GM19438 (cell line): Measurements from ENCODE around the gene NUTF2.
A peak's percentile ranks its signal among the peaks of the same experiment; 100 is the strongest.
"Not testable (repeated sequence)": the region's sequence is repeated elsewhere in the genome, so short reads cannot be mapped to it uniquely, and the experiment has no call there.

Experiments used
- ATAC-seq: cut with Tn5 transposase; IDR thresholded peaks from one replicate; pipeline ENCODE4 v1.9.1; 2021; ENCODE audit warnings: low read depth; ENCODE audit not compliant: unreplicated experiment

NUTF2 gene

DNA sequence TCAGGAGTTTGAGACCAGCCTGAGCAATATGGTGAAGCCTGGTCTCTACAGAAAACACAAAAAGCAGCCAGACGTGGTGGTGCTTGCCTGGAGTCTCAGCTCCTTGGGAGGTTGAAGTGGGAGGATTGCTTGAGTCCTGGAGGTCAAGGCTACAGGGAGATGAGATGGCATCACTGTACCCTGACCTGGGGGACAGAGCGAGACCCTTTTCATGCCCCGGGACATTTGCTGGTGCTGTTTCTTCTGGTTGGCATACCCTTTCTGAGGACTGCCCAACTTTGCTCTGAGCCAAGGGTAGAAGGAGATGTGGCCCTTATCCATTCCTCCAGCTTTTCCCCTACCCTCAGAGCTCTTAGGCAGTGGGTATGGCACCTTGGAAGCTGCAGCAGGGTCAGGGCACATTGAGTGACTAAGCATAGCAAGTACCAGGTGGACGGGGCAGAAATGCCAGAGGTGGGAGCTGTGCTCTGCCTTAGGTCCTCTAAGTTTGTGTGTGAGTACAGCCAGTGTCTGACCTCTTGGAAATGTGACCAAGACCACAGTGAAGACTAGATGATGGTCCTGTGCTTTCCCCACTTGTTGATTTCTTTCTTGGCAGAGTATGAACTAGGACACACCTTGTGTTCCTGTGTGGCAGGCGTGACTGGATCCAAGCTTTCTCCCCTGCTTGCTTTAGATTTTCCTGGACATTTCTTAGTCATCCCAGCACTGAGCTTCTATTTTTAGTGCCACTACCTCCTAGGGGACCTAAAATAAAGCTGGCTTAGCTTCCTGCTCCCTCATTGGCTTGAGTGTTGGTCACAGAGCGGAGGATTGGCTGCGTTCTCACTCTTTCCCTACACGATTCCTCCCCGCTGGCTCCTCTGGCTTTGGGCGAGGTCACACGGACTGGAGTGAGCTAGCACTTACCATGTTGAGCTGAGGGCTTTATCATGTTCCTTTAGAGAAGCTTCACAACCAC, 16.2 kb downstream of the NUTF2 start:
- no peak for ATAC-seq

- ATAC-seq, result not testable (repeated sequence)
Observed at GRCh38 chr16:67864044-67864443, 17.3 kb downstream of the NUTF2 start.

- no peak for ATAC-seq
Observed at GRCh38 chr16:67864594-67864993, 17.9 kb downstream of the NUTF2 start.

DNA sequence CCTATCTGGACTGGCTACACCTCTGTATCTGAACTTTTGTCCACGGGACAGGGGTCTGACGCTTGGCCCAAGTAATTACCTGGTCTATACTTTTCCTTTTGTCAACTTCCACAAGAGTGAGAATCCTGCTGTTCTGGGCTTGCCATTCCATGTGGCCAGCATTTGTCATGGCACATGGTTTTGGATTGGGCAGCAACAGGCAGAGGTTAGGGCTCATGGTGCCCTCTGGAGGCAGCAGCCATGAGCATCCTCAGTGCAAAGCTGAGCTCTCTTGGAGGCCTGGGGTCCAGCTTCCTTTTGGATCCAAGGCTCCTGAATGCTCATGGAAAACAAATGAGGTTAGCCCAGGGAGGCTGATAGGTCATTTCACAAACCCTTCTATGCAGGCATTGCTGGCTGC, 18.6 kb downstream of the NUTF2 start:
- no peak for ATAC-seq

DNA sequence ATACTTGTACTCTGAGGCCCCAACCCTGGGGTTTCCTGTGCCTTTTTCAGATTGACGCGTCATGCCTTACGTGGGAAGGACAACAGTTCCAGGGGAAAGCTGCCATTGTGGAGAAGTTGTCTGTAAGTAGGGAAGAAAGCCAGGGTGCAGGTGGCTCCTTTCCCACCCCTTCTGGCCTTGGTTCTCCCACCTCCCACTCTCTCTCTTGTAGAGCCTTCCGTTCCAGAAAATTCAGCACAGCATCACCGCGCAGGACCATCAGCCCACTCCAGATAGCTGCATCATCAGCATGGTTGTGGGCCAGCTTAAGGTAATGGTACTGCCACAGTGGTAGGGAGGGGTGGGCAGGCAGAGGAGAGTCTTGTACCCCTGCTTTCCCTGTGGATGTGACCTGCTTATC, 21.6 kb downstream of the NUTF2 start:
- no peak for ATAC-seq

DNA sequence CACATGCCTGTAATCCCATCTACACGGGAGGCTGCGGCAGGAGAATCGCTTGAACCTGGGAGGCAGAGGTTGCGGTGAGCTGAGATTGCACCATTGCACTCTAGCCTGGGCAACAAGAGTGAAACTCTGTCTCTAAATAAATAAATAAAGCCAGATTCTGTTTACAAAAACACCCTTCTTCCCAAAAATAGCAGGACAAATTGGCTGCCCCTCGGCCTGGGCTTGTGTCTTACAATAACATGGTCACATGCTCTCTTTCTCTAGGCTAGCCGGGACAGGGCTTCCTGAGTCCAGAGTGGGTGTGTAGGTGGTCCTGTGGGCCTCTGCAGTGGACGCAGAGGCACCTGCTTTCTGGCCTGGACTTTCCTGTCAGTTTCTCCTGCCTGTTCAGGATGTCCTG, 22.9 kb downstream of the NUTF2 start:
- ATAC-seq, result no peak

DNA sequence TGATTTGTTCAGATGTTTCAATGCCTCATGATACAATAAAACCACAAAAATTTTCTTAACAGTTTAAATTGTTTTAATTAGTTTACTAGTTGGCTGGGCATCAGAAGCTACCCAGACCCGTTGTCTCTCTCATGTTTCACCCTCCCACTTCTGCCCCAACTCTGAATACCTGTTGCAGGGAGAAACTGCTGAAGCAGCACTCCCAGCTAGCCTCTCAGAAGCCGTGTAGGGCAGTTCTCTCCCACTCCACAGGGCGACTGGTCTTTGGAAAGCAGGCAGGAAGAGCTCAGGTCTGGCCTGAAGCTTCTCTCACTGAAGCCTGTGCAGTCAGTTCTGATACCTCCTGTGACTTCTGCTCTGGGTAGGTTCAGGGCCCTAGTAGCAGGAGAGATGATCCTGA, 24.5 kb downstream of the NUTF2 start:
- no peak for ATAC-seq

DNA sequence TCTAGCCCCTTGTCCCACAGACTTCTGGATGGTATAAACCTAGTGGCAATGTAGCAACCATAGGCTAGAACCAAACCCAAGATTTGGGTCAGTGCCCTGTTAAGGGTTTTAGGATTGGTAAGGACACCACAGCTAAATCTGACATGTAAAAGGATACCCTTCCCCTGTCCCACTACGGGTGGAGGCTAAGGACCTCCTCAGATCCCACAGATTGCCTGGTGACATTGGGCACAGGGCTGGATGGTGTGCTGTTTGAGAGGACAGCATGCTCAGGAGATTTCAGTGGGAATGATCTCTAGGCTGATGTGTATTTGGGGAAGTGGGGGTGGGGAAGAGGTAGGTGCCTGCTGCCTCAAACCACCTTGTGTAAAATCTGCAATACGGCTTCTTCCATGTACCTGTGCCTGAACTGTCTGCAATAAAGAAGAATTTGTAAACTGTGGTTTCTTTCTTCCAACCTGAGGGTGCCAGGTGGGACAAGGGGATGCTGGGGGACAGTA, 25.4 kb downstream of the NUTF2 start:
- no peak for ATAC-seq

DNA sequence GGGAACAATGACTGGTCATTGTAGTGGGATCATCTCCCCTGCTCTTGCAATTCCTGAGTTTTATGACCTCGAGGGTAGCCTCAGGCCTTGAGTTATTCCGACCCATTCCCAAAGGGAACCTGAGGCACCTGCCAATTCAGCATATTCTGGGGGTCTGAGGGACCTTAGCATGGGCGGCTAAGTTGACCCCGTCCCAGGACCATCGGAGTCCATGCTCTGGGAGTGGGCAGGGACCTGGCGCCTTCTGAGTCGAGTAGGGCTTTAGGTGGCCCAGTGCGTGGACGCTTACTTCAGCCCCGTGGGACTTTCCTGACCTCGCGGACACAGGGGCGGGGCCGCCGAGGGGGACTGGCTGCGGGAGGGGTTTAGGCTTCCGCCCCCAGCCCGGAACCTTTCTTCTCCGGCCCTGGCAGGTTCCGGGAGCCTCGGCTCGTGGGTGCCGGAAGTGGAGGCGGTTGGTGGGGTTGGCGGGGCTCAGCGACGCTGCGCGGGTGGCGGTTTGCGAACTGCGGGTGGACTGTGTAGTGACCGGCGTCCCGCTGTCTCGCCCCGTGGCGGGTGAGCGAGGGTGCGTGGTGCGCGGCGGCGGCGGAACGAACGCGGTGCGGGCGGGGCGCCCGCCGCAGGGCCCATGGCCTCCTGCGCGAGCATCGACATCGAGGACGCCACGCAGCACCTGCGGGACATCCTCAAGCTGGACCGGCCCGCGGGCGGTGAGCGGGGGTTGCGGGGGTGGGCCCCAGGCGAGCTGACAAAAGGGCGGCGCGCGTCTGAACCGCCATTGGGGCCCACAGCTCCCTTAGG, 26.1 kb downstream of the NUTF2 start, which contains the start of gene EDC4:
Gene EDC4, plus strand, starts transcription at position 422 of the 804 bp plus-strand sequence. Its CDS starts 210 bp downstream, at position 632.
- peak; percentile 80 for ATAC-seq

DNA sequence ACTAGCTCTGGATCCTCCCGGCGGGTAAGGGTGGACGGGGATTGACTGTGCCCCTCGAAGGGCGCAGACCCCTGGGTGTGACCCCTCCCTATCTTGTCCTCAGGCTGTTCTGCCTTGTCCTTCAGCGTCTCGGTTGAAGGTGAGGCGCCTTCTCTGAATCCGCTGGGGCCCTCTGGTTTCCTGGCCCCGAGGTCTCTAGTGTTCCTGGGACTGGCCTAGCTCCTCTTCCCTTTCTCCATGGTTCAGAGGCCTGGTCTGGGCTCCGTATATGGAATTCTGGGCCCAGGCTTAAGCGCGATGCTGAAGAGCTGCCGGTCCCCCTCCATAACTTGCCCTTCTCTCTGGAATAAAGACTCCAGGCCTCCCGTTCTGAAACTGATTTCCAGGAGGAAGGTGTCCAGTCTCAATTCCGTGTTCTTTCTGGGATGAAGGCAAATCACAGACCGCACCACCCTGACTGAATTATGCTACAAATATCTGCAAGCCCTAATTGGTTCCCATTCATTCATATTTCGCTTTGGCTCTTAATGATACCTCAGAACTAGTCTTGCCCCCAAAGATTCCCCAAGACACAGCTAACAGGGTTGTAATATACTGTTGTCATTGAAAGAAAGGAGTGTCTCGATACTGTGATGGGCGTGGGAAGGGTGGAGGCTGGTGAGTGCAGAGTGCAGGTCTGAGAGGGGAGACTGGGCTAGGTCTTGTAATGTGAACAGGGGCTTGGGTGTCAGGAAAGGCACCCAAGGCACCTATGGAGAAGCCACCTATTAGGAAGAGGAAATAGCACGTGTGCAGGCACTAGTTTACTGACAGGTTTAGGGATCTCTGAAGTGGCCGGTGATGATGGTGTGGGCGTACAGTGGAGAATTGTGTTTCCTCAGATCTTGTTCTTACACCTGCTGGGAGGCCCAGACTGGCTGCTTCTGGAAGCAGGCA, 27.0 kb downstream of the NUTF2 start:
- no peak for ATAC-seq

GRCh38 chr16:67874372-67874771, 27.6 kb downstream of the NUTF2 start:
- no peak for ATAC-seq

- no peak for ATAC-seq
Observed at GRCh38 chr16:67877064-67877463, 30.3 kb downstream of the NUTF2 start.

DNA sequence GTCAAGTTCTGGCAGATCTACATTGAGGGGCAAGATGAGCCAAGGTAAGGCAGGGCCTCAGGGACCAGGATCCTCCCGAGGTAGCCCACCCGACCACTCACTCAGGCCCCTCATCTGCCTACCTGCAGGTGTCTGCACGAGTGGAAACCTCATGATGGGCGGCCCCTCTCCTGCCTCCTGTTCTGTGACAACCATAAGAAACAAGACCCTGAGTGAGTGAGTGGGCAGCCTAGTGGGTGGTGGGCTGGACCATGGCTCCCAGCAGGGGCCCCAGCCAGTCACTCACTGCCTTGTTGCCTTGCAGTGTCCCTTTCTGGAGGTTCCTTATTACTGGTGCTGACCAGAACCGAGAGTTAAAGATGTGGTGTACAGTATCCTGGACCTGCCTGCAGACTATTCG, 31.5 kb downstream of the NUTF2 start:
- ATAC-seq, result no peak

DNA sequence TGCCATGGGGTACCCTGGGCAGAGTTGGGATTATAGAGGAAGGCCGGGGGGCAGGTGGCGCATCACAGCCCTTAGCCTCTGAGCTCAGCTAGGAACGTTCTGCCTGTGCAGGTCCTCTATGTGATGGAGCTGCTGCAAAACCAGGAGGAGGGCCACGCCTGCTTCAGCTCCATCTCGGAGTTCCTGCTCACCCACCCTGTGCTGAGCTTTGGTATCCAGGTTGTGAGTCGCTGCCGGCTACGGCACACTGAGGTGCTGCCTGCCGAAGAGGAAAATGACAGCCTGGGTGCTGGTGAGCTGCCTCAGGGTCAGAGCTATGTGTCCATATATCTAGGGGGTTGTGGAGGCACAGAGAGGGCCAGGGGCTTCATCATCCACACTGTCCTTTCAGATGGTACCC, 32.1 kb downstream of the NUTF2 start:
- ATAC-seq, result no peak

- no peak for ATAC-seq
Observed at GRCh38 chr16:67879462-67879861, 32.7 kb downstream of the NUTF2 start.

DNA sequence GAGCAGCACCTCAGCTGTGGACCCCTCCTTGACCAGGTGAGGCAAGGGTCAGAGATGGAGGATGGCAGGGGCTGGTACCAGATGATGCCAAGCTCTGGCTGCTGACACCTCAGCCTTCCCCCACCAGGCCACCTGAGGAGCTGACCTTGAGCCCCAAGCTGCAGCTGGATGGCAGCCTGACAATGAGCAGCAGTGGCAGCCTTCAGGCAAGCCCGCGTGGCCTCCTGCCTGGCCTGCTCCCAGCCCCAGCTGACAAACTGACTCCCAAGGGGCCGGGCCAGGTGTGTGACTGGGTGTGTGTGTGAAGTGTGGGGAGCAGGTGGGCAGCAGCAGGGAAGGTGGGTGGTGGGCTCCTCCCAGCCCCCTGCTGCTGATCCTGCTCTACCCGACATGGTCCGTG, 33.2 kb downstream of the NUTF2 start:
- ATAC-seq, result no peak

GRCh38 chr16:67880584-67880983, 33.9 kb downstream of the NUTF2 start:
- ATAC-seq, result no peak

- ATAC-seq, result no peak
Observed at GRCh38 chr16:67881621-67882161, 35.0 kb downstream of the NUTF2 start.

DNA sequence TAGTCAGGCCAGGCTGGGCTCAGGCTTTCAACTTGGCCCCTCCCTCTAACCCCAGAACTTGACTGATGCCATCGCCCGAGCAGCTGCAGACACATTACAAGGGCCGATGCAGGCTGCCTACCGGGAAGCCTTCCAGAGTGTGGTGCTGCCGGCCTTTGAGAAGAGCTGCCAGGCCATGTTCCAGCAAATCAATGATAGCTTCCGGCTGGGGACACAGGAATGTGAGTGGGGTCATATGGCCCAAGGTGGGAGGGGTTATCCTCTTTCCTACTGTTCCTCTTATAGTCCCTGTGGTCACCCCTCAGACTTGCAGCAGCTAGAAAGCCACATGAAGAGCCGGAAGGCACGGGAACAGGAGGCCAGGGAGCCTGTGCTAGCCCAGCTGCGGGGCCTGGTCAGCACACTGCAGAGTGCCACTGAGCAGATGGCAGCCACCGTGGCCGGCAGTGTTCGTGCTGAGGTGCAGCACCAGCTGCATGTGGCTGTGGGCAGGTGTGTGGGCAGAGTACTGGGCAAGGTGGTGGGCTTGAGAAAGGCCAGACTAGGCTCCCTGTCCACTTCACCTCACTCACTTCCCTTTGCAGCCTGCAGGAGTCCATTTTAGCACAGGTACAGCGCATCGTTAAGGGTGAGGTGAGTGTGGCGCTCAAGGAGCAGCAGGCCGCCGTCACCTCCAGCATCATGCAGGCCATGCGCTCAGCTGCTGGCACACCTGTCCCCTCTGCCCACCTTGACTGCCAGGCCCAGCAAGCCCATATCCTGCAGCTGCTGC, 35.8 kb downstream of the NUTF2 start:
- ATAC-seq, result no peak
